Hematopoietic multipotent progenitor cell treated with erythropoietin and hydrocortisone succinate and interleukin-3 and kit ligand, for 4 days (in vitro differentiated cells): ENCODE measurements around the gene ELK3.

ENCODE experiments used
- DNase-seq: peaks from one replicate; pipeline ENCODE4 v3.0.0-alpha.2; 2015

The ELK3 gene

GRCh38 chr12:96237035-96237434, 42.9 kb downstream of the ELK3 start:
- no peak for DNase-seq

- DNase-seq = peak; percentile 90
These were observed 43.4 kb downstream of the ELK3 start for GRCh38 chr12:96237465-96238077.

- no peak for DNase-seq
These were observed 44.3 kb downstream of the ELK3 start for GRCh38 chr12:96238336-96239047.

- DNase-seq = no peak
These were observed 45.8 kb downstream of the ELK3 start for GRCh38 chr12:96239711-96240635.

GRCh38 chr12:96240656-96241055, 46.5 kb downstream of the ELK3 start:
- DNase-seq = peak; percentile 54

- DNase-seq = no peak
These were observed 47.3 kb downstream of the ELK3 start for GRCh38 chr12:96241431-96241830.

GRCh38 chr12:96241846-96242256, 47.7 kb downstream of the ELK3 start:
- DNase-seq = peak; percentile 30

GRCh38 chr12:96242597-96242996, 48.4 kb downstream of the ELK3 start:
- no peak for DNase-seq

GRCh38 chr12:96244826-96245225, 50.7 kb downstream of the ELK3 start:
- no peak for DNase-seq

- DNase-seq = no peak
These were observed 52.8 kb downstream of the ELK3 start for GRCh38 chr12:96246926-96247505.

- DNase-seq = no peak
These were observed 53.4 kb downstream of the ELK3 start for GRCh38 chr12:96247563-96247962.

- DNase-seq = no peak
These were observed 54.2 kb downstream of the ELK3 start for GRCh38 chr12:96248136-96248931.

- DNase-seq = no peak
These were observed 55.3 kb downstream of the ELK3 start for GRCh38 chr12:96249196-96250118.

GRCh38 chr12:96250119-96250685, 56.0 kb downstream of the ELK3 start:
- no peak for DNase-seq

GRCh38 chr12:96255077-96255476, 60.9 kb downstream of the ELK3 start:
- no peak for DNase-seq

GRCh38 chr12:96256672-96257361, 62.6 kb downstream of the ELK3 start:
- DNase-seq = no peak

- DNase-seq = no peak
These were observed 63.5 kb downstream of the ELK3 start for GRCh38 chr12:96257550-96258103.

- no peak for DNase-seq
These were observed 64.2 kb downstream of the ELK3 start for GRCh38 chr12:96258104-96258961.

GRCh38 chr12:96260231-96260630, 66.1 kb downstream of the ELK3 start:
- DNase-seq = no peak
